GM18858 (cell line): ENCODE results near the gene RNF31.

Source experiments
- ATAC-seq: cut with Tn5 transposase; IDR thresholded peaks from one replicate; pipeline ENCODE4 v1.9.1; 2021; ENCODE audit not compliant: unreplicated experiment

Gene RNF31

DNA sequence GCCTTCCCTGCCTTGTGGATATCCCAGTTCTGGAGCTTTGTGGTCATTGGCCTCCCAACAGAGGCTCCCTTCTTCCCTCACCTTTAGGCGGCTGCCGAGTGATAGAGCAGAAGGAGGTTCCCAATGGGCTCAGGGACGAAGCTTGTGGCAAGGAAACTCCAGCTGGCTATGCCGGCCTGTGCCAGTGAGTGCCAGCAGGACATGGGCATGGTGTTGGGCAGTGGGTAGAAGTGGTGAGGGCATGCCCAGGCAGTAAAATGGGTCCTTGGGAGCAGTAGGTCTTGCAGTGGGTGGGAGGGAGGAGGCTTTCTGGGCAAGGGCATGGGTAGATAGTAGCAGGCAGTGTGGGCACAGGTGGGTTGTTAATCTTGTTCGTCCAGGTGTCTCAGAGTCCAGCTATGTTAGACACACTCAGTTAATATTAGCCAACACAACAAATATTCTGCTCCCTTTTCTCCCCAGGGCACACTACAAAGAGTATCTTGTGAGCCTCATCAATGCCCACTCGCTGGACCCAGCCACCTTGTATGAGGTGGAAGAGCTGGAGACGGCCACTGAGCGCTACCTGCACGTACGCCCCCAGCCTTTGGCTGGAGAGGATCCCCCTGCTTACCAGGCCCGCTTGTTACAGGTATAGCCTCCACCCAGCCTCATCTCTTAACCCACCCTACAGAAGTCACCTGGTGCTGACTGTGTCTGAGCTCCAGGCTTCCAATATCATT lies 12.6 kb downstream of the RNF31 start:
- ATAC-seq, result no peak

DNA sequence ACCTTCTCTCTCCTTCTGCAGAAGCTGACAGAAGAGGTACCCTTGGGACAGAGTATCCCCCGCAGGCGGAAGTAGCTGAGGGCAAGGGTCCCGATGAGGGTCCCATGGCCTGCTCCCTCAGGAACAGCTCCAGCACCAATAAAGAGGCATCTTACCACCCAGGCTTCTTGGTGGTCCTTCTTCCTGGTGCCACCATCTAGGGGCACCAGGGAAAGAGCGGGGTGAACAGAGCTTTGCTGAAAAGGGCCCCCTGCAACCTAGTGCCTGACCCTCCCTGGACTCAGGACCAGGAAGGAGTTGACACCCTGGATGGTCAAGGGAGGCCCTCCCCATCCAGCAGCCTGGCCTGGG lies 13.2 kb downstream of the RNF31 start:
- no peak for ATAC-seq

DNA sequence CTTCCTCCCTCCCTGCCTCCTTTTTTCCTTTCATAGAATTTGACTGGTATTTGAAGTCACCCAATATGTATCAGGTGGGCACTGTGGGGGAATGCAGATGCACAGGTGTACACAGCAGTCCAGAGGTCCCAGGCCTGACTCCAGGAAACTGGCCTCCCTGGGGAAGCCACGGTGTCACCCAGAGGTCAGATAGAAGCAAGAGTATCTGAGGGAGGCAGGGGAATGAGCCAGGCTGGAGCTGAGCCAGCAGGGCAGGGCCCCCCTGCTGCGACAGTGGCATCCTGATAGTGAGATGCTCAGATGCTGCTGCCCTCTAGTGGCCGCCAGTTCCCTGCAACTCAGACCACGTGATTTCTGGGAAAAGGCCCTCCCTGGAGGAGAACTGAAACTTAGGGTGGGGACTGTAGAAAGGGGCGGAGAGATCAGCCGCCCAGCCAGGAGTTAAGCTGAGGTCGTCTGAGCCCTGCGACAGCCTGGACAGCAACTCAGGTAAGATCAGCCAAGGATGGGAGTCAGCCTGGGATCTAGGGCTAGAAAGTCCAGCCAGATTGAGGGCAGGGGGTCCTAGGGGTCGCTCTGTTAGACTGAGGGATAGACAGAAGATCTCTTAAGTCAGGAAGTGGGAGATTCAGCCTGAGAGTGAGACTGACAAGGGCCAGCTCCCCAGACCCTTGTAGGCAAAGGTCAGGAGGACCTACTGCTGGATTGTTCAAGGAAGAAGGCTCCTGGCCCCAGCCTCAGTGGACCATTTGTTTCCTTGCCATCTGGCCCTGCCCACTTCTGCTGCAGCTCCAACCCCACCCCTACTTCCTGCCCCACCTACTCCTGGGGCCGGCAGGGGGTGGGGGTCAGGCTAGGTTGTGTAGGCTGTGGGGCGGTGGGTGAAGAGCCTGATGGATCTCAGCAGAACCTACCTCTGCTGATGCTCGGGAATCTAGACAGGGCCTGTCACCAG lies 13.8 kb downstream of the RNF31 start, which contains the start of gene IRF9:
TSS of gene IRF9 (plus strand) at position 416 of the 955 bp plus-strand sequence. CDS start 880 bp downstream, outside the sequence.
- ATAC-seq, result peak; percentile 69

DNA sequence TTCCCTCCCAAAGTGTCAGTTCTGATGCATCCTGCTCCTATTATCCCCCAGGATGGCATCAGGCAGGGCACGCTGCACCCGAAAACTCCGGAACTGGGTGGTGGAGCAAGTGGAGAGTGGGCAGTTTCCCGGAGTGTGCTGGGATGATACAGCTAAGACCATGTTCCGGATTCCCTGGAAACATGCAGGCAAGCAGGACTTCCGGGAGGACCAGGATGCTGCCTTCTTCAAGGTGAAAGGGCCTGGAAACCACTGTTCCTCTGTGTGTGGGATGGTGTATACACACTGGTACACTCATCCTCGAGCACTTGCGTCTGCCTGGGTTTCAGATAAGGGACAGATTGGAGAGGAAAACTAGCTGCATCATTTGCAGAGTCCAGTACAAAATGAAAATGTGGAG lies 14.8 kb downstream of the RNF31 start:
- no peak for ATAC-seq

DNA sequence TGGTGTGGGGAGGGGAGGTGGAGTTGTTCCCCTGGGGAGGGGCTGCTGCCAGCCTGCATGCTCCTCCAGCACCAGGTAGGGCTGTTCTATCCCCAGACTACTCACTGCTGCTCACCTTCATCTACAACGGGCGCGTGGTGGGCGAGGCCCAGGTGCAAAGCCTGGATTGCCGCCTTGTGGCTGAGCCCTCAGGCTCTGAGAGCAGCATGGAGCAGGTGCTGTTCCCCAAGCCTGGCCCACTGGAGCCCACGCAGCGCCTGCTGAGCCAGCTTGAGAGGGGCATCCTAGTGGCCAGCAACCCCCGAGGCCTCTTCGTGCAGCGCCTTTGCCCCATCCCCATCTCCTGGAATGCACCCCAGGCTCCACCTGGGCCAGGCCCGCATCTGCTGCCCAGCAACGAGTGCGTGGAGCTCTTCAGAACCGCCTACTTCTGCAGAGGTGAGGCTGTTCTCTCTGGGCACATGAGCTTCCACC lies 17.3 kb downstream of the RNF31 start:
- no peak for ATAC-seq

DNA sequence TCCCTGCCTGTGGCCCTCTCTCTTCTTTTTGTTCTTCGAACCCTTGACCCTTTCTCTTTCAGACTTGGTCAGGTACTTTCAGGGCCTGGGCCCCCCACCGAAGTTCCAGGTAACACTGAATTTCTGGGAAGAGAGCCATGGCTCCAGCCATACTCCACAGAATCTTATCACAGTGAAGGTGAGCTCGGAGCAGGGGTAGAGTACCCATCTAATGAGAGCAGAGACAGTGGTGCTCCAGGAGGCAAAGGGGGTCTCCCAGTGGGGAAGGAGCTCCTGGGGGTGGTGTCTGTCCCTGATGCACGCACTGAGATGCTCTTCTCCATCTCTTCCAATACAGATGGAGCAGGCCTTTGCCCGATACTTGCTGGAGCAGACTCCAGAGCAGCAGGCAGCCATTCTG lies 18.5 kb downstream of the RNF31 start:
- no peak for ATAC-seq

- no peak for ATAC-seq
Observed at GRCh38 chr14:24167469-24168114, 20.3 kb downstream of the RNF31 start.

DNA sequence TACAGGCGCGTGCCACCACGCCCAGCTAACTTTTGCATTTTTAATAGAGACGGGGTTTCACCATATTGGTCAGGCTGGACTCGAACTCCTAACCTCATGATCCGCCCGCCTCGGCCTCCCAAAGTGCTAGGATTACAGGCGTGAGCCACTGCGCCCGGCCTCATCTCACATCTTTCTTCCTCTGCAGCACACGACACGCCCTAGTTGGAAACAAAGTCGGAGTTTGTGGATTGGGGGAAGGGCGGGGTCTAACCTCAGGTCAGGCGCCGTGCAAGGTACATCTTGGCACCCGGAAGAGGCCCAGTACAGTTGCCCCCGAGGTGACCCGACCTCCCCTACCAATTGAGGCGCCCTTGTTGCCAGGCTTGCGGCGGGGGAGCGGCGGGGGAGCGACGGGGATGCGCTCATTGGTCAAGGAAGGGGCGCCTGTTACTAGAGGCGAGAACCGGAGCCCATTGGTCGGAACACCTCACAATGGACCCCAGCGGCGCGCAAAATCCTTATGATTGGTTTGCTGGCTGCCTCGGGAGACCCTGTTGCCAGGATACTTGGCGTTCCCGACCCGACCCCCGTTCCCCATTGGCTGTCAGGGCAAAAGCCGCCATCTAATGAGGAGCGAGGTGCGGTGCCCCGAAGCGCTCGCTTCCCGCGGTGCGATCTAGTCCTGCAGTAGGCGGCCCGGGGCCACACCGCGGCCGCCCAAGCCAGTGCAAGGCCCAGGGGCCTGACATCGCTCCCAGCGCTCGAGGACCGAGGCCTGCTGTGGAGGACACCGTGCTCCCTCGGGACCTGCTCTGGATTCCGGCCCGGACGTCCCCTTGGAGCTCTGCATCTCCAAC lies 24.3 kb downstream of the RNF31 start, which contains the start of gene REC8:
TSS of gene REC8 (plus strand) at position 659 of the 839 bp plus-strand sequence. CDS start 473 bp downstream, outside the sequence.
- peak; percentile 70 for ATAC-seq

GRCh38 chr14:24172261-24172860 lies 25.1 kb downstream of the RNF31 start:
- ATAC-seq, result no peak

DNA sequence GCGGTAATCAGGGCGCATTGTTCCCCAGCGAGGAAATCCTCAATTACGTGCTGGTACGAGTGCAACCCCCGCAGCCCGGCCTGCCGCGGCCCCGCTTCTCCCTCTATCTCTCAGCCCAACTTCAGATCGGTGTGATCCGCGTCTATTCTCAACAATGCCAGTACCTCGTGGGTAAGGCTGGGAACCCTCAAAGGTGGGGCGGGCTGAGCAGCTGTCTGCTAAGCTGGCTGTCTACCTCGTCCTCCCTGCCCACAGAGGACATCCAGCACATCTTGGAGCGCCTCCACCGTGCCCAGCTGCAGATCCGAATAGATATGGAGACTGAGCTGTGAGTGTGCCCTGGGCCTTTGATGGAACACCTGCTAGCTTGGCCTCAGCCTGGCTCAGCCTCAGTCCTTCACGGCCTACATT lies 25.6 kb downstream of the RNF31 start:
- ATAC-seq, result no peak

DNA sequence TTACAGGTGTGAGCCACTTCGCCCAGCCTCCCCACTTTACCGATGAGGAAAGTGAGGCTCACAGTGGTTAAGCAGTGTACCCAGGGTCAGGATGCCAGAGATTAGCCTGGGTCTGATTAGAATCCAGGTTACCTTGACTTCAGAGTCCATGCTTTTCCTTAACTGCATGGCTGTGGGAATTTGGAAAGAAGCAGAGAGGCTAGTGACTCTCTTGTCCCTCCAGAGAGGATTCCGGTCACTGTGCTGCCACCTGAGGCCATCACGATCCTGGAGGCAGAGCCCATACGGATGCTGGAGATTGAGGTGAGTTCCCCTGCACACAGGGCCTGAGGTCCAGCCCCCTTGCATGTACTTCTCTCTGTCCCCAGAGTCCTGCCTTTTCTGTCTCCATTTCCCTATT lies 29.3 kb downstream of the RNF31 start:
- ATAC-seq, result no peak

DNA sequence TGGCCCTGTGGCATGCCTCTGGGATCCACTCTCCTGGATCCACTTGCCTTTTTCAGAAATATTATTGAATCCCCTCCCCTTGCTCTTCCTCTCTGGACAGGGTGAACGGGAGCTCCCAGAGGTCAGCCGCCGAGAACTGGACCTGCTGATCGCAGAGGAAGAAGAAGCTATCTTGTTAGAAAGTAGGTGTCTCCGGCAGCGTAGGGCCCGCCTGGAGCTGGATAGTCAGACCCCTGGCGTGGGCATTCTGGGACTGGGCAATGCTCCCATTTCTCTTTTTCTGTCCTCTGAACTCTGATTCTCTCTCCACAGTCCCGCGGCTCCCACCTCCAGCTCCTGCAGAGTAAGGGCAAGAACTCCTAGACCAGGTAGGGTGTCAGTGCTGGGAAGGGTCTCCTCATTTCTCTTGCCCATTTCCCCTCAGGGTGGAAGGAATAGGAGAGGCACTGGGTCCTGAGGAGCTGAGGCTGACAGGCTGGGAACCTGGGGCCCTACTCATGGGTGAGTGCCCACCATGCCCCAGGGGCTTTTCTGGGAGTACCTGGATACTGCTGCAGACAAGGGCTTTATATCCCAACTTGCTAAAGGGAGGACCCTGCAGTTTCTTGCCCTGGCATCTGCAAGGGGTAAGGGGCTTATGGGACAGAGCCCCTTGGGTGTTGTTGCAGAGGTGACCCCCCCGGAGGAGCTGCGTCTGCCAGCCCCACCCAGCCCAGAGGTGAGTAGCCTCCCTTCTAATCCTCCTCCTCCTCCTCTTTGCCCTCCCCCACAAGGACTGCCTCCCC lies 29.9 kb downstream of the RNF31 start:
- no peak for ATAC-seq

DNA sequence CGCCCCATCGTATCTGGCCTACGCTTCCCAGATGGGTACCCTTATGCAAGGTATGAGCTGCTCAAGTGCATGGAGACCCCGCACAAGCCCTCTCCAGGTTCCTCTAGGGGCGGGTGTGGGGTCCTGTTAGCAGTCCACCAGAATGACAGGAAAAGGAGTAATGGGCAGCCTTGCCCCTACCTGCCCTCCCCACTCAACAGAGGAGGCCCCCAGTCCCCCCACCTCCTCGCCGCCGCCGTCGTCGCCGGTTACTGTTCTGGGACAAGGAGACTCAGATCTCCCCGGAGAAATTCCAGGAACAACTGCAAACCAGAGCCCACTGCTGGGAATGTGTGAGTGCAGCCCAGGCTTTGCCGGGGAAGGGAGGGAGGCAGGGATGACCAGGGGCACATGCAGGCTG lies 30.6 kb downstream of the RNF31 start:
- ATAC-seq, result no peak

DNA sequence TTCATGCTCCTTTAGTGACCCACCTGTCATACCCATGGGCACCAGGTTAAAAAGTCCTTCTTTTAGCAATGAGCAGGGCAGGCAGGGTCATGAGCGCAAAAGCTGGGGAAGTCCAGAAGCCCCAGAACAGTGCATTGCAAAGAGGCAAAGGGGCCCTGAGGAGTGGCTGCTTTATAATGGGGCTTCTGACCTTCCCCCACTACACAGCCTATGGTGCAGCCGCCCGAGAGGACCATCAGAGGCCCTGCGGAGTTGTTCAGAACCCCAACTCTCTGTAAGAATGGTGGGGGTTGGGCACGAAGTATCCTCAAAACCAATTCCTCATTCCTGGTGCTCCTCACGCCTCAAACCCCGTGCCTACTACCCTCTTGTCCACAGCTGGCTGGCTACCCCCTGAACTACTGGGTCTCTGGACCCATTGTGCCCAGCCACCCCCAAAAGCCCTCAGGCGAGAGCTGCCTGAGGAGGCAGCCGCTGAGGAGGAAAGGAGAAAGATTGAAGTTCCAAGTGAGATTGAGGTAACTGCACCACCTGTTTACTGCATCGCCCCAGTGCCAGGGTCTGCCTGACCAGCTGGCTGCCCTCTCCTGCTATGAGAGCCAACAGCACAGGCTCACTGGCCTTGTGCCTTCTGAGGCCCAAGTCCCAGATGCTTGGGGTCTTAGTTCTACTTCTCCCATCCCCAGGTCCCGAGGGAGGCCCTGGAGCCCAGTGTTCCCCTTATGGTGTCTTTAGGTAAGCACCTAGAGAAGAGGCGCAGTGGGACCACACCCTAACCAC lies 31.3 kb downstream of the RNF31 start:
- ATAC-seq, result no peak

- no peak for ATAC-seq
Observed at GRCh38 chr14:24179294-24179960, 32.1 kb downstream of the RNF31 start.

DNA sequence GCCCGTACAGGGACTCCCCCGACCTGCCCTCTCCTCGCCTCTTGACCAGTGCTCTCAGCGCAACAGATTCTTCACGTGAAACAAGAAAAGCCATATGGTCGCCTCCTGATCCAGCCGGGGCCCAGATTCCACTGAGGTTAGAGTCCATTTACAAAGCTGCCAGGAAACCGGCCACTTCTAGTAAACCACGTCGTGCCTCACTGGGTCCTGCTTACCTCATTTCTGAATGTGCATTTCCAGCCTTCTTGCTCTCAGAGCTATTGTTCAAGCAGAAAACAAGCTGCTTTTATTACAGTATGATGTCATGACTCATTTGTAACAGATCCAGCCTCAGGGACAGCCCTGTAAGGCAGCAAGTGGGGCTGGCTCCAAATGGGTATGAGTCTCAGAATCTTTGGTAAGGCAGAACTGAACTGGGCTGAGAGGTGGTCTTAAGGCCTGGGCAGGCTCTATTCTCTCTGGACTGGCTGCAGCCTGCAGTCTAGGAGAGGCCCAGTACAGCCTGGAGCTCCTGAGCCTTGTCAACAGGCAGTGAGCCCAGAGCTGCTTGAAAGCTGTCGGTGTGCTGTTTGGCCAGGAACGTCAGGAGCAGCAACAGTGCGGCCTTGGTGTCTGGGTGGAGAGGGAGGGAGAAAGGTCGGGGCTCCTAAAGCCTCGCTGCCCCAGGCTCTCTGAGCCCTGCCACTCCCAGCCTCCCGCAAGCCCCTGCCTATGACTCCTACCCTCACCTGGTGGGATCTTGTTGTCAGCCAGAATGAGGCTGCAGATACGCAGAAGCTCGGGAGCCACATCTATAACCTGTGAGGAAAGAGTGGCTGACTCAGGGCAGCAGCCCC lies 32.9 kb downstream of the RNF31 start:
- ATAC-seq, result no peak
